PC-9 (cell line): ENCODE data around the gene ACTRT2.

ENCODE experiments used
- EZH2 ChIP-seq: fragments of 200-600 bp; sonication (generic); IDR thresholded peaks from 2 replicates; pipeline ENCODE4 v1.8.0; 2017; ENCODE audit warnings: antibody characterized with exemption, low read depth
- TF ChIP-seq, protein P1 (sequence below): fragments of 200-600 bp; sonication (generic); conservative IDR thresholded peaks from 2 replicates; pipeline ENCODE4 v1.6.1; 2017; ENCODE audit warnings: mixed run types, antibody characterized with exemption, mild to moderate bottlenecking, moderate library complexity

DNA sequence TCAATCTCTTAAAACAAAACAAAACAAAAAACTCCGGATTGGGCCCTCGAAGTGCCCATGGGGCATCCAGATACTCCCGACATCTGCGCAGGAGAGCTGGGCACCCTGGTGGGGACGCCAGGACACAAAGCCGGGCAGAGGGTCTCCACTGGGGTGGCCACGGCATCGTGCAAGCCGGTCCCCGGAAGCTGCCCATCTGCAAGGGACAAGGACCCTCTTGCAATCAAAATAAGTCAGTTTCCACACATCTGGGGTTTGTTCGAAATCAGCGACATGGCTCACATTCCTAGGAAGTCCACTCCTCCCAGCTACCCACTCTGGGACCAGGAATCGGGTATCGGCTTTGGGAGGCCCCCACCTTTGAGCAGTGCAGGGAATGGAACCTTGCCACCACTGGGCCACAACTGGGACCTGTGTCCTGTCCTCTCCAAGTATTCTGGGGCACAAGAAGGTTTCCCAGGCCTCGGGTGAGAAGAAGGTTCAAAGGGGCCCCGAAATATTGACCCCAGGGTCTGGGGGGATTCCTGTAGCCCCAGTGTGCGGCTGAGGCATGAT lies 43.1 kb downstream of the ACTRT2 start:
- TF ChIP-seq EZH2: no peak
- TF ChIP-seq, protein P1, sequence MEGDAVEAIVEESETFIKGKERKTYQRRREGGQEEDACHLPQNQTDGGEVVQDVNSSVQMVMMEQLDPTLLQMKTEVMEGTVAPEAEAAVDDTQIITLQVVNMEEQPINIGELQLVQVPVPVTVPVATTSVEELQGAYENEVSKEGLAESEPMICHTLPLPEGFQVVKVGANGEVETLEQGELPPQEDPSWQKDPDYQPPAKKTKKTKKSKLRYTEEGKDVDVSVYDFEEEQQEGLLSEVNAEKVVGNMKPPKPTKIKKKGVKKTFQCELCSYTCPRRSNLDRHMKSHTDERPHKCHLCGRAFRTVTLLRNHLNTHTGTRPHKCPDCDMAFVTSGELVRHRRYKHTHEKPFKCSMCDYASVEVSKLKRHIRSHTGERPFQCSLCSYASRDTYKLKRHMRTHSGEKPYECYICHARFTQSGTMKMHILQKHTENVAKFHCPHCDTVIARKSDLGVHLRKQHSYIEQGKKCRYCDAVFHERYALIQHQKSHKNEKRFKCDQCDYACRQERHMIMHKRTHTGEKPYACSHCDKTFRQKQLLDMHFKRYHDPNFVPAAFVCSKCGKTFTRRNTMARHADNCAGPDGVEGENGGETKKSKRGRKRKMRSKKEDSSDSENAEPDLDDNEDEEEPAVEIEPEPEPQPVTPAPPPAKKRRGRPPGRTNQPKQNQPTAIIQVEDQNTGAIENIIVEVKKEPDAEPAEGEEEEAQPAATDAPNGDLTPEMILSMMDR: no peak
